ENCODE results near the gene RESP18.
"Not testable (repeated sequence)": the region's sequence is repeated elsewhere in the genome, so short reads cannot be mapped to it uniquely, and the experiment has no call there.

The RESP18 gene

DNA sequence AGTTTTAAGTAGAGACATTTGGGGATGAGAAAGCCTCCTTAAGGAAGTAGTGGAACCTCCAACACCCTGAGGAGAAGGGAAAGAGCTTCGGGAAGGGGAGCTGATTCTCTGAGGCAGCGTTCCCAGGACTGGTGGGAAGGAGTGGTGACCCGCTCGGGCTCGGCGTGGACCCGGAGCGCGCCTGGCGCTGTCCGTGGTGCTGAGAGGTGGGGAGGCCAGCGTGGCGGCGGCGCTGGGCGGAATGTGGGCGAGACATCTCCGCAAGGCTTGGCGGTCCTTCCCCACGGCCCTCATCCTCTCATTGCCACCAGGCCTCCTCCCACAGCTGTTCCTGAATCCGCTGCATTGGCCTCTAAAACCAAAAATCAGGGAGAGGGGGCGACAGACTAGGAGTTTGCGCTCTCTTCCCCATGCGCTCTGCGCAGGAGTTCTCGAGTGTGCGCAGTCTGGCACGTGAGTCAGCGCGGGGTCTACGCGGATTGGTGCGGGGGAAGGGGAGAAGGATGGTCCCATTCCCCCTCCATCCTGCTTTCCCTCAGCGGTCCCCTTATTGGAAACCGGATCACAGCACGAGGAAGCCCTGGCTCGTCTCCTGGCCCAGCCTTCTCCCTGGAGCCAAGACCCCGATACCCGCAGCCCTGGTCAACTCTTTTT, 857 bp downstream of the RESP18 start:
- DNase-seq (ENCODE audit: low read depth): no peak
- no peak for TF ChIP-seq CTCF (IDR thresholded peaks at IDR 0.05; ENCODE audit: insufficient read depth, low read depth, low read length, missing control alignments)
- no peak overlapping the region for H3K4me3 ChIP-seq (ENCODE audit: low read depth, low read length)

DNA sequence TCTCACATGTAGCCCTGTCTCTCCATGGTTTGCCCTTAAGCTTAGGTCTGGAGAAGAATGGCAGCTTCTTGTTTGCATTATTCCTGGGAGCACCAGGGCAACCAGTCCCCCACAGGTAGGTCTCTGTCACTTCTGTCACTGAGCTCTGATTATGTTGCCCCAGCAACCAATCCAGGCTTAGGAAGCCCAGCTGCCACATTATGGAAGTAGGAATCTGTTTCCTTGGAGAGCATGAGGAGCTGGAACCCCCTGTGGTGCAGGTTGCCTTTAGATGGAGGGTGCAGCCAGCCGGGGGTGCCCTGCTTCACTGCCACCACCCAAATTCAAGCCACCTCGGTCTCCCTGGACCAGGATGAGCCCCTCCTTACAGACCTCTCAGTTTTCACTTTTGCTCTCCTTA, 4.8 kb downstream of the RESP18 start:
- TF ChIP-seq CTCF (IDR thresholded peaks at IDR 0.05; ENCODE audit: insufficient read depth, low read depth, low read length, missing control alignments): no peak
- no peak overlapping the region for H3K4me3 ChIP-seq (ENCODE audit: low read depth, low read length)
- no peak for DNase-seq (ENCODE audit: low read depth)

DNA sequence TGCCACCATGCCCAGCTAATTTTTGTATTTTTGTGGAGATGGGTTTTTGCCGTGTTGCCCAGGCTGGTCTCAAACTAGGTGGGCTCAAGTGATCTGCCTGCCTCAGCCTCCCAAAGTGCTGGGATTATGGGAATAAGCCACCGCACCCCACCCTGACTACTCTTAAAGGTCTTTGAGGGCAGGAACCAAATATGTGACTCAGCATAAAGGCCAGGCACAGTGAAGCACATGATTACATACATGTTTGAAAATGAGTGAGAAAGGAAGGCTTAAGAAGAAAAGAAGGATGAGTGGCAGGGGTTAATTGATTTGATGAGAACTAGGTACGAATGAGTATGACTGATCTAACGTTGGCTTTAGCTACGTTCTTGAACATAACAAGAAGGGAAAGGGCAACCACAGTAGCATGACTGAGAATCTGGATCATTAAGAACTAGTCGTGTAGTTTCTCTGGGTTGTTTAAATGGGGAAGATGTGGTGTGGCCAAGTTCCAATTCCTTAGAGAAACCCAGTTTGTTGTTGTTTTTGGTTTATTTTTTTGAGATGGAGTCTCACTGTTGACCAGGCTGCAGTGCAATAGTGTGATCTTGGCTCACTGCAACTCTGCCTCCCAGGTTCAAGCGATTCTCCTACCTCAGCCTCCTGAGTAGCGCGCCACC, 6.8 kb downstream of the RESP18 start:
- TF ChIP-seq CTCF (IDR thresholded peaks at IDR 0.05; ENCODE audit: insufficient read depth, low read depth, low read length, missing control alignments): no peak

DNA sequence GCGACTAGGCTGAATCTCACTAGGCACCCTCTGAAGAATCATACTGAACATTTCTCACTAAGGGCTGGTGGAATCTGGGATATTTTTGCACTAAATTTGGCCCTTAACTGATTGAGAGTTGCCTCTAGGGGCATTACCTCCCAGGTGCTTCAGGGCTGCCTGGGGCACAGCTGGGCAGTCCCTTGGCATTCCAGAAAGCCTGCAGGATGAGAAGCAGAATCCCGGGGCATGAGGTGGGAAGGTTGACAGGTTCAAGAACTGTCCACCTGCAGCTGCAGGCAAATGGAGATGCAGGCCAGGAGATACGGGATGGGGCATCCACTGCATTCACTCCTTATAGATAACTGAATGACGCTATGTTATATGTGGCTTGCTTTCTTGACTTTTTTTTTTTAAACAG, 7.4 kb downstream of the RESP18 start:
- TF ChIP-seq CTCF (IDR thresholded peaks at IDR 0.05; ENCODE audit: insufficient read depth, low read depth, low read length, missing control alignments): no peak
- H3K4me3 ChIP-seq (ENCODE audit: low read depth, low read length): no peak overlapping the region
- no peak for DNase-seq (ENCODE audit: low read depth)

More for the DNA sequence above, 6.8 kb downstream of the RESP18 start:
- no peak overlapping the region for H3K4me3 ChIP-seq (ENCODE audit: low read depth, low read length)
- DNase-seq (ENCODE audit: low read depth): no peak

GRCh38 chr2:219323434-219323833, 9.1 kb downstream of the RESP18 start:
- no peak for DNase-seq (ENCODE audit: low read depth)
- H3K4me3 ChIP-seq (ENCODE audit: low read depth, low read length): no peak overlapping the region
- TF ChIP-seq CTCF (IDR thresholded peaks at IDR 0.05; ENCODE audit: insufficient read depth, low read depth, low read length, missing control alignments): no peak

GRCh38 chr2:219314804-219315468, 17.6 kb downstream of the RESP18 start:
- no peak overlapping the region for H3K4me3 ChIP-seq (ENCODE audit: low read depth, low read length)
- TF ChIP-seq CTCF (IDR thresholded peaks at IDR 0.05; ENCODE audit: insufficient read depth, low read depth, low read length, missing control alignments): no peak
- DNase-seq (ENCODE audit: low read depth): no peak

GRCh38 chr2:219312683-219313263, 19.8 kb downstream of the RESP18 start:
- DNase-seq (ENCODE audit: low read depth); H3K4me3 ChIP-seq (ENCODE audit: low read depth, low read length): not testable (repeated sequence)
